ELF-1 (cell line): Measurements from ENCODE around the gene UXS1.

ENCODE experiments used
- DNase-seq: peaks from one replicate; pipeline ENCODE4 v3.0.0-alpha.2; 2016; ENCODE audit warnings: low read depth, low spot score

The UXS1 gene

GRCh38 chr2:106113361-106113966 is 80.6 kb downstream of the UXS1 start:
- DNase-seq = no peak

GRCh38 chr2:106111882-106112571 is 82.1 kb downstream of the UXS1 start:
- DNase-seq = no peak

GRCh38 chr2:106109675-106110424 is 84.3 kb downstream of the UXS1 start:
- no peak for DNase-seq

GRCh38 chr2:106108791-106109190 is 85.3 kb downstream of the UXS1 start:
- no peak for DNase-seq

GRCh38 chr2:106108351-106108750 is 85.8 kb downstream of the UXS1 start:
- DNase-seq = no peak

DNA sequence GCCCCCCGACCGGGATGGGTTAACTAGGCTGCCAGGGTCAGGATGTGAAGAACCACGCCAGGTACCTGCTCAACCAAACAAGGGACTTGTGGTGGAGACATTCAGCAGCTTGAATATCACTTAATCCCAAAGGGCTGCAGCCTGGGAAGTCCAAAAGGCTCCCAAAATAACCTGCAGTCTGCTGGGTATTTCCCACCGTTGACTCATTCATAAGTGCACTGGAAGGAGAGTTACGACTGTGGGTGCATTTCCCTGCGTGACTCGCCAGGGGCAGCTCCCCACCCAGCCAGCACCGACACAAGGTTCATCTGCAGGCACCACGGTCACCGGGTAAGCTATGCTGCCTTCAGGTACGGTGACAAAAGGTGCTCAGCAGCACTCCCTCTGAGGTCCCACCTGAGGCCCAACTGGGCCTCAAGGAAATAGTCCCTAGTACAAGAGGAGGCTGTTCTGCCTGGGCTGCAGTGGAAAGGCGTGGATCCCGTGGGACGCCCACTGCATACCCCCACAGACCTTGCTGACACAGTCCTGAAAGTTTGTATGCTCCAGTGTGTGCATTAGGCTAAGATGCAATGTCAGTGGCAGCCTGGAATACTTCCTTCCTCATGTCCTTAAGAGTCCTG is 86.5 kb downstream of the UXS1 start:
- DNase-seq = no peak

DNA sequence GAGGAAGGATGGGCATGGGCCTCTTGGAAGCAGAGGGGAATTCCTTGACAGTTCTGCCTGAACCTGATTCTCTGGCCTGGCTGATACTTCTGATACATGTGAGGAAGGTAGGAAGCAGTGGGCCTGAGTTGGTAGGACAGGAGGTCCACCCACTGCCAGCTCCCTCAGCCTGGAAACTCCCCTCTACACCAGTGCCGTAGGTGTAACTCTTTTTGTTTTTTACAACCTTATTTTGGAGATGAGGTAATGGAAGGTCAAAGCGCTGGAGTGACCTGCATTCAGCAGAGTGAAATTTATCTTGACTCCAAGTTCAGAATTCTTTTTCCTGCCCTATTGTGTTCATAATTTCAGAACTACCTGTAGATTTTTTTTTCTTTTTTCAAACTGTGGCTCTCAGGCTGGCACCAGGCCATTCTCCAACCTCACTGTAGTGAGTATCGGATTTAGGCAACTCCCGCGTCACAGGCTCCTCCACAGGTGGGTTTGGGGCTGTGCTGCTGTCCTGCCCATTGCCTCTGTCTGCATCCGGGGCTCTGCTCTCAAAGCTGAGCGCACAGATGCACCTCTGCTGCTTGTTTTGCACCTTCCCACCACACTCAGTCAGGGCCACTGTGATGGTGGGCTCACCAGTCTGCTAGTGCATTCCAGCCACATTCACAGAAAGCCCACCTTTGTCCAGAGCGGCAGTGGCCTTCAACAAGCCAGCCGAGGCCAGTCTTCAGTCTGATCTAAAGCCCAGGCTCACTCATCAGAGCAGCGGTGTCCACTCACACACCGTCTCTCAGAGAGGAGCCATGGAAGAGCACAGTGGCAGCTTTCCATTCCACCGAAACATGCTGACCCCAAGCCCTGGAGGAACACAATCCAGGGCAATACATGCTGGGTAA is 87.2 kb downstream of the UXS1 start:
- no peak for DNase-seq

GRCh38 chr2:106105151-106105922 is 88.8 kb downstream of the UXS1 start:
- peak; percentile 19 for DNase-seq

- peak; percentile 81 for DNase-seq
Measured at GRCh38 chr2:106104332-106105062, 89.6 kb downstream of the UXS1 start.

DNA sequence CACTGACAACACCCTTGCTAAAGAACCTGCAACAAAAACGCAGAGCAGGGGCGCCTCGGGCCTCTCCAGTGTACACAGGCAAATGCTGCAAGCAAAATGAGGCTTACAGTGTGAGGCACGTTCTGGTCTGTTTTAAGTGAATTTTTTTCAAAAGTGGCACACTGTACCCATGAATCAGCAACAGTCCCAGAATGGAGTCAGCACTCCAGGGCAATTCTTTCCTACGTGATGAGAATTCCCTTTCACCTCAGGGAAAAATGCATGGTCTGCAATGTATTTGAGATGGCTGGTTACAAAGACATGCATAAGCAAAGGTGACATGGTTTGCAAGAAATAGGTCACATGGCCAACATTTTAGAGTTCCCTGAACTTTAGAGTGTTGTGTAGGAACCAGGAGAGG is 94.4 kb downstream of the UXS1 start:
- DNase-seq = no peak

DNA sequence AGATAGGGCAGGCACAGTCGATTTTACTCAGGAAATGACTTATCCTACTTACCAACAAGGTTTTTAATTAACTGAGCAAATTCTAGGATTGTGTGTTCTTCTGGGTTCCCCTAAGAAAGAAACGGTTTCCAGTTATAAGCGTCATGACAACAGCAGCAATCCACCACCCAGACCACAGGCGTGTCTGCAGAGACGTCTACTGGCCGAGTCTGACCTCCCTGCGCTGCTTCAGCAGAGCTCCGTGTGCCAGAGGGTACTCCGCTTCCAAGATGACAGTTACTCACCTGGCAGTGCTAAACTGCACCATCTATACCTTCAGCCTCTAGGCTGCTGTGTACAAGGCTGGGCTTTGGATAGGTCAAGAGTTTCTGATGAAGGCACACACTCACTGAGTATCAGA is 95.4 kb downstream of the UXS1 start:
- DNase-seq = no peak

DNA sequence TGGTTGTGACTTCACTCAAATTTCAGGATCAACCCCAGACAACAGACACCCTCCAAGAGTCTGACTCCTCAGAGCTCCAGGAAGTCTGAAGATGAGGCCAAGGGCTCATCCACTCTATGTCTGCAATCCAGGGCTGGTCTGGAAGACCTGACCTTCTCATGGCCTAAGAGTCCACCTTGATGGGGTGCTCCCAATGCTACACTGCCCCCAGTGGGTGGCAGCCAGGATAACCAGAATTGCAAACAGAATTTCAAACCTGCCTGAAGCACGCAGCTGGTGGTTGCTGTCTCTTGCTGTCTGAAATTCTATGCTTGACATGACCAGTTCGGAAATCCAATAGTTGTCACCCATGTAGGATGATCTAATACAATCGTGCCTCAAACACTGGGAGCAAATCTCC is 96.0 kb downstream of the UXS1 start:
- DNase-seq = no peak

GRCh38 chr2:106097038-106098000 is 96.8 kb downstream of the UXS1 start:
- peak; percentile 42 for DNase-seq

DNA sequence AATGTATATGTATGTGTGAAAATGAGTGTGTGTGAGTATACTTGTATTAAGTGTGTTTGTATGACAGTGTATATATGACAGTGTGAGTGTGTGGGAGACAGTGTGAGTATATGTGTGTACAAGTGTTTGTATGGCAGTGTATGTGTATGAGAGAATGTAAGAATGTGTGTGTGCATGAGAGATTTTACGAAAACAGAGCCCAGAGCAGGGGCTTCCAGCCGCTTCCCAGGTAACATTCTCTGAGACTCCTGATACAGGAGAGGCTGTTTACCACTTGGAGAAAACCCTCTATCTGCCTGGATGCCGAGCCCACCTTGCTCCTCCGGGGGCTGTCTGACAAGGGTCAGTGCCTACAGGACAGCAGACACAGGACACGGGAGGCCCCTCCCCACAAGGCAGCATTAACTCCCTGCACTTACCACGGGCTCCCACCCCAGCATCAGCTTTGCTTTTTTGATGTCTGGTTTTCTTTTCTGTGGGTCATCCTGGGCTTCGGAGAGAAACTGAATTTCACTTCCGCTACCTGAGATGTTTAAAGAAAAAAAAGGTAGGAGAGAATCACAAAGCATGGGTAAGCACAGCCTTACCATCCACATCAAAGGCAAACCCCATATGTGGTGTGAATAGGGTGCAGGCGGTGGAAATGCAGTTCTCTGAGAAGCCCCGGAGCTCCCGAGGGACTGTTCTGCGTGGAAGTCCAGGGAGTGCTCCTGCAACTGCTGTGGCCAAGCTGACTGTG is 97.6 kb downstream of the UXS1 start:
- no peak for DNase-seq

- DNase-seq = no peak
Measured at GRCh38 chr2:106095478-106096298, 98.4 kb downstream of the UXS1 start.

DNA sequence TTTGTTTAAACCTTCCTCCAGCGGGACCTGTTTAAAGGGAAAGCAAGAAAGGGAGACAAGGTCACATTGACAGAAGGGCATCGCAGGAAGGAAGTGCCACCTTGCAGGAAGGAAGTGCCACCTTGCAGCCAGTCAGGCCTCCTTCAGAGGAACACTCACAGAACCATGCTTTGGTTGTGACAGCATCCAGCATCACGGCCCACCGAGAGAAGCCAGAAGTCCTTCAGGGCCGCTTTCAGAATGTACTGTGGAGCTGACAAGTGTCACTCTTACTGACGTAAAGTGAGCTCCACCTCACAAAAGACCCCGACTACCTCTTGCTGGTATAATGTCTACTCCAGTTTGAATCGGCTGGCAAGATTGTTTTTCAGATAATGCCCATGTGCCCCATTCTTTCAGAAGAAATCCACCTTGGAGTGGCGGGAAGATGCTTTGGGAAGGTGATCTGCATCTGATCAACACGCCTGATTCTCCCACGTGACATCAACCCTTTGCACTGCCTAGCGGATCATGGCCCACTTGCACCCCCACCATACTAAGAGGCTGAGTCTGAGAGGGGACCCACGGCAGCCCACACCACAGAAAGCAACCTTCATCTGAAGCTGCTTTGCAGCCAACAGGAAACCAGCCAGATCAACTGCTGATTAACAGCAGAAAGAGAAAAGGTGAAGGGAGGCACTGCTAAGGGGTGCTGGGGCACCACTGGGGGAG is 99.8 kb downstream of the UXS1 start:
- DNase-seq = no peak
